Ishikawa (cell line): ENCODE measurements around the gene TENT5A.

Source experiments
- CEBPB ChIP-seq: IDR thresholded peaks from 2 replicates; pipeline ENCODE4 v1.6.1; 2012
- CREB1 ChIP-seq: IDR thresholded peaks from 2 replicates; pipeline ENCODE4 v1.6.1; 2012; ENCODE audit warnings: low read depth
- EGR1 ChIP-seq: IDR thresholded peaks from 2 replicates; pipeline ENCODE4 v1.6.1; 2012
- EP300 ChIP-seq: IDR thresholded peaks from 2 replicates; pipeline ENCODE4 v1.6.1; 2012; ENCODE audit warnings: borderline replicate concordance
- FOXM1 ChIP-seq: IDR thresholded peaks from 2 replicates; pipeline ENCODE4 v1.6.1; 2012; ENCODE audit warnings: low read depth, borderline replicate concordance
- MAX ChIP-seq: IDR thresholded peaks from 2 replicates; pipeline ENCODE4 v1.6.1; 2012
- NFIC ChIP-seq: IDR thresholded peaks from 2 replicates; pipeline ENCODE4 v1.6.1; 2012
- RAD21 ChIP-seq: IDR thresholded peaks from 2 replicates; pipeline ENCODE4 v1.6.1; 2012; ENCODE audit warnings: low read depth
- REST ChIP-seq: IDR thresholded peaks from 2 replicates; pipeline ENCODE4 v1.6.1; 2012; ENCODE audit warnings: low read depth, mild to moderate bottlenecking
- TAF1 ChIP-seq: IDR thresholded peaks from 2 replicates; pipeline ENCODE4 v1.6.1; 2012; ENCODE audit warnings: low read depth, mild to moderate bottlenecking
- TCF12 ChIP-seq: IDR thresholded peaks from 2 replicates; pipeline ENCODE4 v1.6.1; 2012; ENCODE audit warnings: low read depth
- TEAD4 ChIP-seq: IDR thresholded peaks from 2 replicates; pipeline ENCODE4 v1.6.1; 2012
- USF1 ChIP-seq: IDR thresholded peaks from 2 replicates; pipeline ENCODE4 v1.6.1; 2012
- YY1 ChIP-seq: IDR thresholded peaks from 2 replicates; pipeline ENCODE4 v1.6.1; 2012; ENCODE audit warnings: low read depth
- ZBTB7A ChIP-seq: IDR thresholded peaks from 2 replicates; pipeline ENCODE4 v1.6.1; 2012; ENCODE audit warnings: low read depth

Gene TENT5A

GRCh38 chr6:81789291-81789690 lies 36.8 kb upstream of the TENT5A start:
- TF ChIP-seq EGR1 (no peak), USF1 (no peak), TCF12 (no peak), NFIC (no peak), YY1 (no peak), FOXM1 (no peak), TAF1 (no peak), RAD21 (no peak), MAX (no peak), CEBPB (no peak), CREB1 (no peak), TEAD4 (no peak), EP300 (no peak), REST (no peak), ZBTB7A (no peak)

- TF ChIP-seq TEAD4: no peak
- TF ChIP-seq REST: no peak
- no peak for TF ChIP-seq CREB1
- no peak for TF ChIP-seq NFIC
- no peak for TF ChIP-seq FOXM1
- TF ChIP-seq MAX: no peak
- no peak for TF ChIP-seq RAD21
- TF ChIP-seq TAF1: no peak
- no peak for TF ChIP-seq TCF12
- no peak for TF ChIP-seq EP300
- no peak for TF ChIP-seq CEBPB
- TF ChIP-seq YY1: no peak
Measured at GRCh38 chr6:81788748-81789147, 36.3 kb upstream of the TENT5A start.

GRCh38 chr6:81787313-81788068 lies 35.0 kb upstream of the TENT5A start:
- TF ChIP-seq CEBPB (no peak), RAD21 (no peak), TEAD4 (no peak), MAX (no peak), ZBTB7A (no peak), NFIC (no peak), REST (no peak), EGR1 (no peak), TAF1 (no peak), CREB1 (no peak), USF1 (no peak), EP300 (no peak), FOXM1 (no peak), YY1 (no peak), TCF12 (no peak)

- TF ChIP-seq NFIC: no peak
- TF ChIP-seq USF1: no peak
- TF ChIP-seq RAD21: no peak
- no peak for TF ChIP-seq YY1
- no peak for TF ChIP-seq EP300
- no peak for TF ChIP-seq FOXM1
- TF ChIP-seq EGR1: no peak
- no peak for TF ChIP-seq ZBTB7A
- TF ChIP-seq REST: no peak
- TF ChIP-seq CREB1: no peak
- no peak for TF ChIP-seq MAX
- no peak for TF ChIP-seq TEAD4
- no peak for TF ChIP-seq CEBPB
- no peak for TF ChIP-seq TAF1
- no peak for TF ChIP-seq TCF12
Measured at GRCh38 chr6:81786150-81786549, 33.7 kb upstream of the TENT5A start.
